ENCODE results near the gene SLC15A4.

Gene SLC15A4

DNA sequence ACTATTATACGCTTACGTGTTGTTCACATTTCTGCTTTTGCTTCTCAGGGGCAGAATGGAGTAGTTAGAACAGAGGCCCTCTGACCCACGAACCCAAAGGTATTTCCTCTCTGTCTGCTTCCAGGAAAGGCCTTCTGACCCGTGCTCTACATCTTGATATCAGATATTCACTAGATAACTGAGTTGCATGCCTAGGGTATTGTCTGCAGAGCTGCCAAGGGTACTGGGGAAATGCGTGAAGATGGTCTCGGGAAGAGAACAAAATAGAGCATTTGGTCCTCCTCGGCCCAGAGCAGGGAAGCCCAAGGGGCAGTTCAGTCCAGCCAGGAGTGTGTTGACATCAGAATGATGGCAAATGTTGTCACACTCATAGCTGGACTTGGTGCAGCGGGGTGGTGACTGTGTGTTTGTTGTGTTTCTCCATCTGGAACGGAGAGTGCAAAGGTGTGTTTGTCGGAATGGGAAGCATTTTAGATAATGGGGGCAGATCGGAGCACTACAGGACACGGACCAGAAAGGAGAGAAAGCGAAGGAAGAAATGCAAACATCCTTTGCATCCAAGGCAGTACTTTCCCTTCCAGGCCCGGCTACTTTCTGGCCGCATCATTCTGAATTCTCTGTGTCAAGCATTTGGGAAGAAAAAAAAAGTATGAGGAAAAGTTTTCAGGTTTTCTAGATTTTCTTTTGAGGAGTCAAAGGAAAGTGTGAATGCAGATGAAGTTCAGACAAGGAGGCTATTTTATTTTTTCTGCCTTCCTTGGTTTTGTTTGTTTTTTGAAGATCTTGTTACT, 37.7 kb upstream of the SLC15A4 start:
- no peak for TF ChIP-seq CTCF (IDR thresholded peaks at IDR 0.05; ENCODE audit: low read length, missing control alignments)
- DNase-seq (ENCODE audit: low read depth), result no peak

DNA sequence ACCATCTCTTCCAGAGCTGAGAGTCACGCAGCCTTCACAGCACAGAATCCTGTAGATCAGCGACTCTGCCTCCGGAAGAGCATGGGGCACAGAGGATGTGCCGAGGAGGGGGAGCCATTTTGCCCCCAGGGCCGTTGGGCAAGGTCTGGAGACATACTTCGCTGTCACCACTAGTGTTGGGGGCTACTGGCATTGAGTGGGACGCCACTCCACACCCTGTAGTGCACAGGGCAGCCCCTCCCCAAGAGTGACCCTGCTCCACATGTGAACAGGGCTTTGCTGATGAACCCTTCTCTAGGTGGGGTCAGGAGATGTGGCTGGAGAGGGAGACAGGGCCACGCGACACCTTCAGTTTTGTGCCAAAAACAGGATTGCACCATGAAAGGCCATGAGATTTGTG, 35.6 kb upstream of the SLC15A4 start:
- TF ChIP-seq CTCF (IDR thresholded peaks at IDR 0.05; ENCODE audit: low read length, missing control alignments), result no peak
- DNase-seq (ENCODE audit: low read depth), result no peak
- H3K4me3 ChIP-seq (replicated peaks; ENCODE audit: low read depth, low read length), result no peak overlapping the region

More for the DNA sequence above, 37.7 kb upstream of the SLC15A4 start:
- no peak overlapping the region for H3K4me3 ChIP-seq (replicated peaks; ENCODE audit: low read depth, low read length)

DNA sequence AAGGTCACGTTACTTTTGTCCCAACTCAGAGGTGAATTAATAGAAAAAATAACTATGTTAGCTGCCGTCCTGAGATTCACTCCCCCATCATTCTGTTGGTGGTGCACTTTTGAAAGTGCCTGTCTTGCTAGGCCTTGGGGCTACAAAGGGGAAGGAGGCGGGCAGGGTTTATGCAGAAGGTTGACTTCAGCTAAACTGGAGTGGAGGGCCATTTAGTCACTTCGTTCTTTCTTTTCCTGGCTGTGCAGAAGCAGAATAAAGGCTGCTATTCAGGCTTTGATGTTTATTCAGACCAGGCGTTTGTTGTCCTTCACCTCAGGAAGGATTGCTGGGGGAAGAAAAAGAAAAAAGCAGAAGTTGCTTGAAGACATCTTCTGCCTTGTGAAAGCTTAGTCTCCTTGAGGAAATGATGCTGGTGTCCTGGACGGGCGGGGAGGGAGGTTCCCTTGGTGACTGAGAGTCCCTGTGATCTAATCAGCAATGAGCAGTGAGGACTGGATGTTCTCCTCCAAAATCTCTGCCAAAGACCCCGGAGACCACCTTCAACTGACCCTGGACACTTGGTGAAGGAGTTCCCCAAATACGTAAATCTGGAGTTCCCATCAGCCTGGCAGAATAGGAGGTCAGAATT, 33.5 kb upstream of the SLC15A4 start:
- no peak overlapping the region for H3K4me3 ChIP-seq (replicated peaks; ENCODE audit: low read depth, low read length)
- DNase-seq (ENCODE audit: low read depth), result no peak
- TF ChIP-seq CTCF (IDR thresholded peaks at IDR 0.05; ENCODE audit: low read length, missing control alignments), result no peak

GRCh38 chr12:128856791-128857078, 33.0 kb upstream of the SLC15A4 start:
- TF ChIP-seq CTCF (IDR thresholded peaks at IDR 0.05; ENCODE audit: low read length, missing control alignments), result no peak
- no peak overlapping the region for H3K4me3 ChIP-seq (replicated peaks; ENCODE audit: low read depth, low read length)
- no peak for DNase-seq (ENCODE audit: low read depth)

DNA sequence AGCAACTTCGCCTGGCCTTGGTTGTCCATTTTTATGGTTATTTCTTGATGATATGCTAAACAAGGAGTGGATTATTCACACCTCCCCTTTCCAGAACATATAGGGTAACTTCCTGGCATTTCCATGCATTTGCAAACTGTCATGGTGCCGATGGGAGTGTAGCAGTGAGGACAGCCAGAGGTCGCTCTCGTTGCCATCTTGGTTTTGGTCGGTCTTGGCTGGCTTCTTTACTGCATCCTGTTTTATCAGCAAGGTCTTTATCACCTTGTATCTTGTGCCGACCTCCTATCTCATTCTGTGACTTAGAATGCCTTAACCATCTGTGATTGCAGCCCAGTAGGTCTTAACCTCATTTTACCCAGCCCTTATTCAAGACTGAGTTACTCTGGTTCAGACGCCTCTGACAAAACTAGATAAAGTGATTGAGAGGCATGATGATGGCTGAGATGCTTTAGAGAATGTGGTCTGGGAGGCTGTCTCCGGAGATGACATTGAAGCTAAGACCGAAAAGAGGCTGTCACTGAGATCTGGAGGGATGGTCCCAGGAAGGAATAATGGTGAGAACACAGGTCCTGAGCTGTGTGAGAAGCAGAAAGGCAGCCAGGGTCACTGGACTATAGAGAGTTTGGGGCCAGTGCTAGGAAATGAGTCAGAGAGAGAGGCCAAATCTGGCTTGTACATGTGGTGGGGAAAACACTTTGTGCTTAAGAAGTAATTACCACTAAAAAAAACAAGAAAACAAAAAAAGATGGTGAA, 32.5 kb upstream of the SLC15A4 start:
- no peak for DNase-seq (ENCODE audit: low read depth)
- TF ChIP-seq CTCF (IDR thresholded peaks at IDR 0.05; ENCODE audit: low read length, missing control alignments), result no peak
- H3K4me3 ChIP-seq (replicated peaks; ENCODE audit: low read depth, low read length), result no peak overlapping the region

- H3K4me3 ChIP-seq (replicated peaks; ENCODE audit: low read depth, low read length), result no peak overlapping the region
- DNase-seq (ENCODE audit: low read depth), result no peak
- no peak for TF ChIP-seq CTCF (IDR thresholded peaks at IDR 0.05; ENCODE audit: low read length, missing control alignments)
Observed at GRCh38 chr12:128853600-128854197, 29.9 kb upstream of the SLC15A4 start.

Data from fibroblast of pulmonary artery (primary cell).